ENCODE data around the gene ADARB1.

DNA sequence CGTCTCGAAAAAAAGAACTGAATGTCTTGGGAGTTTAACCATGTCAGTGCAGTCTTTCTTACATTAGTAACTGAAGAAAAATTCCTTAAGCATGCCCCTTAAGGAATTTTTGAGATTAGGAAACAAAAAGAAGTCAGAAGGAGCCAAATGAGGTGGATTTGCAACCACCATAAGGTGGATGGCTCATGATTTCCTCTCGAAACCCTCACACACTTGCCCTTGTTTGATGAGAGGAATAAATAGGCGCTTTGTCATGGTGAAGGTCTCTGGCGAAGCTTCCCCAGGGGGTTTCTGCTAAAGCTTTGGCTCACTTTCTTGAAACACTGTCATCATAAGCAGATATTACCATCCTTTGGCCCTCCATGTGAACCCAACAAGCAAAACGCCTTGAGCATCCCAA, 145.1 kb downstream of the ADARB1 start:
- no peak for TF ChIP-seq RAD21 (IDR thresholded peaks at IDR 0.05; ENCODE audit: low read length)
- TF ChIP-seq TCF12 (IDR thresholded peaks at IDR 0.05), result no peak
- no peak for TF ChIP-seq RFX5 (IDR thresholded peaks at IDR 0.05; ENCODE audit: low read length)
- no peak for TF ChIP-seq POLR2AphosphoS5 (IDR thresholded peaks at IDR 0.05; ENCODE audit: low read depth, low read length)
- no peak for TF ChIP-seq MAX (IDR thresholded peaks at IDR 0.05; ENCODE audit: low read depth)
- TF ChIP-seq, protein P1, sequence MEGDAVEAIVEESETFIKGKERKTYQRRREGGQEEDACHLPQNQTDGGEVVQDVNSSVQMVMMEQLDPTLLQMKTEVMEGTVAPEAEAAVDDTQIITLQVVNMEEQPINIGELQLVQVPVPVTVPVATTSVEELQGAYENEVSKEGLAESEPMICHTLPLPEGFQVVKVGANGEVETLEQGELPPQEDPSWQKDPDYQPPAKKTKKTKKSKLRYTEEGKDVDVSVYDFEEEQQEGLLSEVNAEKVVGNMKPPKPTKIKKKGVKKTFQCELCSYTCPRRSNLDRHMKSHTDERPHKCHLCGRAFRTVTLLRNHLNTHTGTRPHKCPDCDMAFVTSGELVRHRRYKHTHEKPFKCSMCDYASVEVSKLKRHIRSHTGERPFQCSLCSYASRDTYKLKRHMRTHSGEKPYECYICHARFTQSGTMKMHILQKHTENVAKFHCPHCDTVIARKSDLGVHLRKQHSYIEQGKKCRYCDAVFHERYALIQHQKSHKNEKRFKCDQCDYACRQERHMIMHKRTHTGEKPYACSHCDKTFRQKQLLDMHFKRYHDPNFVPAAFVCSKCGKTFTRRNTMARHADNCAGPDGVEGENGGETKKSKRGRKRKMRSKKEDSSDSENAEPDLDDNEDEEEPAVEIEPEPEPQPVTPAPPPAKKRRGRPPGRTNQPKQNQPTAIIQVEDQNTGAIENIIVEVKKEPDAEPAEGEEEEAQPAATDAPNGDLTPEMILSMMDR (IDR thresholded peaks at IDR 0.05), result no peak
- no peak for TF ChIP-seq JUND (IDR thresholded peaks at IDR 0.05)
- TF ChIP-seq USF2 (IDR thresholded peaks at IDR 0.05; ENCODE audit: borderline replicate concordance, low read depth, low read length), result no peak
- TF ChIP-seq YY1 (IDR thresholded peaks at IDR 0.05; ENCODE audit: low read depth), result no peak
- TF ChIP-seq MXI1 (IDR thresholded peaks at IDR 0.05; ENCODE audit: low read depth, low read length), result no peak
- no peak for TF ChIP-seq RCOR1 (IDR thresholded peaks at IDR 0.05; ENCODE audit: low read length)
- no peak for TF ChIP-seq GABPA (IDR thresholded peaks at IDR 0.05; ENCODE audit: low read depth)
- no peak for TF ChIP-seq CHD2 (IDR thresholded peaks at IDR 0.05; ENCODE audit: low read length, partially characterized antibody)
- TF ChIP-seq FOSL2 (IDR thresholded peaks at IDR 0.05; ENCODE audit: borderline replicate concordance, low read depth), result no peak
